Activated CD8-positive, alpha-beta memory T cell treated with anti-CD3 and anti-CD28 coated beads for 36 hours (primary cell): ENCODE results near the gene ENDOD1. TPM values are rescaled to one million over a fixed set of nuclear protein-coding genes. Genes with fewer than 3 reads are reported as not detected.

Experiments
- total RNA-seq, 2 experiments: library from RNA; stranded (reverse); gene quantifications; one replicate each; pipeline ENCODE4 v1.2.3, GENCODE V29; 2021

ENDOD1 gene
- total RNA-seq, 2 experiments from 2014 or later: 40.9 to 41.1 TPM

Other genes starting within 250 kb of the ENDOD1 start
- 10 to 100 TPM; 88.3 to 90.6 TPM for gene CWC15, start 116.3 kb upstream of the ENDOD1 start, total RNA-seq
- gene KDM4D, start 116.1 kb upstream of the ENDOD1 start, total RNA-seq: 1 to 10 TPM in 1 of 2 experiments, under 1 TPM in 1; 0.95 to 1.3 TPM
- gene KDM4E, start 64.6 kb upstream of the ENDOD1 start, total RNA-seq: not detected
- gene KDM4F, start 40.4 kb upstream of the ENDOD1 start, total RNA-seq: not detected
- gene SRSF8, start 22.9 kb upstream of the ENDOD1 start, total RNA-seq: 10 to 100 TPM; 58.4 to 69.5 TPM
- gene SESN3, start 141.4 kb downstream of the ENDOD1 start, total RNA-seq: 10 to 100 TPM; 15.3 to 15.5 TPM